Measurements from ENCODE around the gene EXO1.

EXO1 gene

DNA sequence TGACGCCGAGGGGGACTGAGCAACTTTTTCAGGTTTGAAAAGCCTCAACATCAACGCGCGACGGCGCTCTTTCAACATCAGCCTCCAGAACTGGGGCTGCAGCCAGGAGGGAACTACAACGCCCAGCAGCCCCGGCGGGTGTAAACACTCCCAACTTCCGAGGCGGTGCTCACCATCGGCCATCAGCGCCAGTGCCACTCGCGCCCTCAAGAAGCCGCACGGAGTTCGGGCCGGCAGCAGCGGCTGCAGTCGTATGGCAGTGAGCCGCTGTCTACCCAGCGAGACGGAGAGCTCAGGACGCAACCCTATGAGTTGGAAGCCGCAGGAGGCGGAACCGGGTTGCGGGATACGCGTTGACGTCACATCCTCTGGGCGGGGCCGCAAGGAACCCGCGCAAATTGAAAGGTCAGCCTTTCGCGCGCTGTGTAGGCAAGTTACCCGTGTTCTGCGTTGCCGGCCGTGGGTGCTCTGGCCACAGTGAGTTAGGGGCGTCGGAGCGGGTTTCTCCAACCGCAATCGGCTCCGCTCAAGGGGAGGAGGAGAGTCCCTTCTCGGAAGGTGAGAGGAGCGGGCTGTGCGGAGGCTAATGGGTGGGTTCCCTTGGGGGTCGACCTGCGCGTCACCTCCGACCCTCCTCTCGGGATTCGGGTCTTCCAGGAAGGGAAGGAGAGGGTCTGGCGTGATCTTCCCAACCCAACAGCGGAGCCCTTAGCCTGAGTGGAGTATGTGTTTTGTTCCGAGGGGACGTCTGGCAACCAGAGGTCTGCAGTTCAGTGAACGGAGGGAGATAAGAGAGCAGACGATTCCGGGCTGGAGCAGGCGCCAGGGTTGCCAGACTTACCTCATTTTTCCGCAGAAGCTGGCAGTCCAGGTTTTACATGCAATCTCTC is at the start of gene EXO1 (continued):
- TF ChIP-seq ZNF624 (tag by site-specific recombination; IDR thresholded peaks at IDR 0.05), result no peak
- peak; percentile 91 for TF ChIP-seq CTCF (tag by site-specific recombination; IDR thresholded peaks at IDR 0.05)
- no peak for TF ChIP-seq ZNF433 (tag by site-specific recombination; IDR thresholded peaks at IDR 0.05; ENCODE audit: low read depth)
- TF ChIP-seq YY2 (tag by site-specific recombination; IDR thresholded peaks at IDR 0.05), result no peak
- TF ChIP-seq, protein P1, sequence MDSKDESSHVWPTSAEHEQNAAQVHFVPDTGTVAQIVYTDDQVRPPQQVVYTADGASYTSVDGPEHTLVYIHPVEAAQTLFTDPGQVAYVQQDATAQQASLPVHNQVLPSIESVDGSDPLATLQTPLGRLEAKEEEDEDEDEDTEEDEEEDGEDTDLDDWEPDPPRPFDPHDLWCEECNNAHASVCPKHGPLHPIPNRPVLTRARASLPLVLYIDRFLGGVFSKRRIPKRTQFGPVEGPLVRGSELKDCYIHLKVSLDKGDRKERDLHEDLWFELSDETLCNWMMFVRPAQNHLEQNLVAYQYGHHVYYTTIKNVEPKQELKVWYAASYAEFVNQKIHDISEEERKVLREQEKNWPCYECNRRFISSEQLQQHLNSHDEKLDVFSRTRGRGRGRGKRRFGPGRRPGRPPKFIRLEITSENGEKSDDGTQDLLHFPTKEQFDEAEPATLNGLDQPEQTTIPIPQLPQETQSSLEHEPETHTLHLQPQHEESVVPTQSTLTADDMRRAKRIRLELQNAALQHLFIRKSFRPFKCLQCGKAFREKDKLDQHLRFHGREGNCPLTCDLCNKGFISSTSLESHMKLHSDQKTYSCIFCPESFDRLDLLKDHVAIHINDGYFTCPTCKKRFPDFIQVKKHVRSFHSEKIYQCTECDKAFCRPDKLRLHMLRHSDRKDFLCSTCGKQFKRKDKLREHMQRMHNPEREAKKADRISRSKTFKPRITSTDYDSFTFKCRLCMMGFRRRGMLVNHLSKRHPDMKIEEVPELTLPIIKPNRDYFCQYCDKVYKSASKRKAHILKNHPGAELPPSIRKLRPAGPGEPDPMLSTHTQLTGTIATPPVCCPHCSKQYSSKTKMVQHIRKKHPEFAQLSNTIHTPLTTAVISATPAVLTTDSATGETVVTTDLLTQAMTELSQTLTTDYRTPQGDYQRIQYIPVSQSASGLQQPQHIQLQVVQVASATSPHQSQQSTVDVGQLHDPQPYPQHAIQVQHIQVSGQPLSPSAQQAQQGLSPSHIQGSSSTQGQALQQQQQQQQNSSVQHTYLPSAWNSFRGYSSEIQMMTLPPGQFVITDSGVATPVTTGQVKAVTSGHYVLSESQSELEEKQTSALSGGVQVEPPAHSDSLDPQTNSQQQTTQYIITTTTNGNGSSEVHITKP (tag by site-specific recombination; IDR thresholded peaks at IDR 0.05), result peak; percentile 94
- TF ChIP-seq, protein P2, sequence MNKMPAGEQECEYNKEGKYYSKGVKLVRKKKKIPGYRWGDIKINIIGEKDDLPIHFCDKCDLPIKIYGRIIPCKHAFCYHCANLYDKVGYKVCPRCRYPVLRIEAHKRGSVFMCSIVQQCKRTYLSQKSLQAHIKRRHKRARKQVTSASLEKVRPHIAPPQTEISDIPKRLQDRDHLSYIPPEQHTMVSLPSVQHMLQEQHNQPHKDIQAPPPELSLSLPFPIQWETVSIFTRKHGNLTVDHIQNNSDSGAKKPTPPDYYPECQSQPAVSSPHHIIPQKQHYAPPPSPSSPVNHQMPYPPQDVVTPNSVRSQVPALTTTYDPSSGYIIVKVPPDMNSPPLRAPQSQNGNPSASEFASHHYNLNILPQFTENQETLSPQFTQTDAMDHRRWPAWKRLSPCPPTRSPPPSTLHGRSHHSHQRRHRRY (tag by site-specific recombination; IDR thresholded peaks at IDR 0.05), result no peak
- peak; percentile 53 for TF ChIP-seq ZNF366 (tag by site-specific recombination; conservative IDR thresholded peaks at IDR 0.05)
- TF ChIP-seq ZFP41 (tag by site-specific recombination; IDR thresholded peaks at IDR 0.05; ENCODE audit: borderline replicate concordance), result no peak
- peak; percentile 93 for TF ChIP-seq ZSCAN16 (tag by site-specific recombination; IDR thresholded peaks at IDR 0.05)
- TF ChIP-seq ZNF558 (tag by site-specific recombination; IDR thresholded peaks at IDR 0.05), result no peak
- TF ChIP-seq ATF2 (tag by site-specific recombination; IDR thresholded peaks at IDR 0.05; ENCODE audit: low read depth), result peak; percentile 97
- TF ChIP-seq ZNF629 (tag by site-specific recombination; IDR thresholded peaks at IDR 0.05), result peak; percentile 98
- no peak for TF ChIP-seq ZNF239 (tag by site-specific recombination; IDR thresholded peaks at IDR 0.05)
- TF ChIP-seq ZNF544 (tag by site-specific recombination; IDR thresholded peaks at IDR 0.05), result no peak
- TF ChIP-seq ZNF354C (tag by site-specific recombination; IDR thresholded peaks at IDR 0.05; ENCODE audit: borderline replicate concordance, low read depth), result no peak
- no peak for TF ChIP-seq TCF7L2 (IDR thresholded peaks at IDR 0.05; ENCODE audit: borderline replicate concordance, low read depth, low read length)
- TF ChIP-seq ZNF664 (tag by site-specific recombination; IDR thresholded peaks at IDR 0.05), result no peak
- TF ChIP-seq ZNF514 (tag by site-specific recombination; IDR thresholded peaks at IDR 0.05), result no peak
- no peak for TF ChIP-seq ZNF530 (tag by site-specific recombination; IDR thresholded peaks at IDR 0.05; ENCODE audit: low read depth)
- TF ChIP-seq REPIN1 (tag by site-specific recombination; IDR thresholded peaks at IDR 0.05; ENCODE audit: low read depth), result peak; percentile 95; the same call in 1 of the 2 replicates
- TF ChIP-seq YY1 (tag by site-specific recombination; IDR thresholded peaks at IDR 0.05), result peak; percentile 77
- TF ChIP-seq ZNF600 (tag by site-specific recombination; IDR thresholded peaks at IDR 0.05), result peak; percentile 97
- no peak for TF ChIP-seq ZNF174 (tag by site-specific recombination; IDR thresholded peaks at IDR 0.05)
- TF ChIP-seq ZNF280C (tag by site-specific recombination; IDR thresholded peaks at IDR 0.05), result no peak
- no peak for TF ChIP-seq ZNF292 (tag by site-specific recombination; IDR thresholded peaks at IDR 0.05; ENCODE audit: borderline replicate concordance, low read depth)
- TF ChIP-seq, protein P3, sequence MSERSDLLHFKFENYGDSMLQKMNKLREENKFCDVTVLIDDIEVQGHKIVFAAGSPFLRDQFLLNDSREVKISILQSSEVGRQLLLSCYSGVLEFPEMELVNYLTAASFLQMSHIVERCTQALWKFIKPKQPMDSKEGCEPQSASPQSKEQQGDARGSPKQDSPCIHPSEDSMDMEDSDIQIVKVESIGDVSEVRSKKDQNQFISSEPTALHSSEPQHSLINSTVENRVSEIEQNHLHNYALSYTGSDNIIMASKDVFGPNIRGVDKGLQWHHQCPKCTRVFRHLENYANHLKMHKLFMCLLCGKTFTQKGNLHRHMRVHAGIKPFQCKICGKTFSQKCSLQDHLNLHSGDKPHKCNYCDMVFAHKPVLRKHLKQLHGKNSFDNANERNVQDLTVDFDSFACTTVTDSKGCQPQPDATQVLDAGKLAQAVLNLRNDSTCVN (tag by site-specific recombination; optimal IDR thresholded peaks at IDR 0.05), result peak; percentile 81

Data from HEK293 (cell line).